Neural cell (in vitro differentiated cells): Measurements from ENCODE around the gene ATOH8. TPM values are rescaled to one million over a fixed set of nuclear protein-coding genes. Genes with fewer than 3 reads are reported as not detected.

ENCODE experiments used
- H2AFZ ChIP-seq: fragments of 200-600, 300-800 bp; sonication (generic), shearing (Covaris generic); 2 replicates; pipeline ENCODE4 v1.6.0; 2014; ENCODE audit warnings: low read depth, mild to moderate bottlenecking, antibody characterized with exemption, low read length, moderate library complexity
- H3F3A ChIP-seq: fragments of 200-600 bp; shearing (Covaris generic); 2 replicates; pipeline ENCODE4 v1.6.1; 2016; ENCODE audit warnings: mild to moderate bottlenecking, moderate library complexity, mixed read lengths, antibody characterized with exemption, low read length; ENCODE audit not compliant: insufficient read depth, poor library complexity, severe bottlenecking
- H3K27ac ChIP-seq: fragments of 200-600, 300-800 bp; sonication (generic), shearing (Covaris generic); 2 replicates; pipeline ENCODE4 v1.5.1; 2014; ENCODE audit warnings: mild to moderate bottlenecking, low read length, moderate library complexity
- H3K27me3 ChIP-seq: fragments of 300-800, 200-600 bp; sonication (generic), shearing (Covaris generic); 2 replicates; pipeline ENCODE4 v1.6.0; 2014; ENCODE audit warnings: mild to moderate bottlenecking, low read depth, low read length, moderate library complexity; ENCODE audit not compliant: insufficient read depth
- H3K36me3 ChIP-seq: fragments of 300-800, 200-600 bp; sonication (generic), shearing (Covaris generic); 2 replicates; pipeline ENCODE4 v1.5.1; 2014; ENCODE audit warnings: mild to moderate bottlenecking, antibody characterized with exemption, low read length, moderate library complexity; ENCODE audit not compliant: insufficient read depth
- H3K4me2 ChIP-seq: fragments of 300-800, 200-600 bp; sonication (generic), shearing (Covaris generic); 2 replicates; pipeline ENCODE4 v1.6.0; 2014; ENCODE audit warnings: mild to moderate bottlenecking, low read length
- H3K4me3 ChIP-seq: fragments of 300-800, 200-600 bp; sonication (generic), shearing (Covaris generic); 2 replicates; pipeline ENCODE4 v1.5.1; 2014; ENCODE audit warnings: mild to moderate bottlenecking, low read length, moderate library complexity
- H3K79me2 ChIP-seq: fragments of 200-600 bp; shearing (Covaris generic); replicated peaks from 2 replicates; pipeline ENCODE4 v1.6.0; 2014; ENCODE audit warnings: mild to moderate bottlenecking, low read length, moderate library complexity; ENCODE audit not compliant: insufficient read depth
- H3K9ac ChIP-seq: fragments of 300-800, 200-600 bp; sonication (generic), shearing (Covaris generic); 2 replicates; pipeline ENCODE4 v1.6.1; 2016; ENCODE audit warnings: mild to moderate bottlenecking, low read length, mixed read lengths
- H3K9me2 ChIP-seq: fragments of 200-600 bp; shearing (Covaris generic); 2 replicates; pipeline ENCODE4 v1.6.1; 2016; ENCODE audit warnings: mild to moderate bottlenecking, low read length, mixed read lengths; ENCODE audit not compliant: insufficient read depth
- H3K9me3 ChIP-seq: fragments of 200-600, 300-800 bp; sonication (generic), shearing (Covaris generic); 2 replicates; pipeline ENCODE4 v1.6.1; 2016; ENCODE audit warnings: mild to moderate bottlenecking, mixed run types, low read length, moderate library complexity, mixed read lengths
- H4K20me1 ChIP-seq: fragments of 200-600 bp; shearing (Covaris generic); 2 replicates; pipeline ENCODE4 v1.6.1; 2016; ENCODE audit warnings: mild to moderate bottlenecking, mixed run types; ENCODE audit not compliant: insufficient read depth
- EP300 ChIP-seq: fragments of 450-650 bp; conservative IDR thresholded peaks from 2 replicates; pipeline ENCODE4 v1.6.1; 2014; ENCODE audit warnings: antibody characterized with exemption, mild to moderate bottlenecking, moderate library complexity; ENCODE audit not compliant: poor library complexity, severe bottlenecking
- EZH2 ChIP-seq: fragments of 200-600, 300-800 bp; shearing (Covaris generic), sonication (generic); IDR thresholded peaks from 2 replicates; pipeline ENCODE4 v1.6.1; 2014; ENCODE audit warnings: antibody characterized with exemption, low read length, borderline replicate concordance, mild to moderate bottlenecking; ENCODE audit not compliant: insufficient read depth, poor library complexity, severe bottlenecking
- MXI1 ChIP-seq: fragments of 450-650 bp; conservative IDR thresholded peaks from 2 replicates; pipeline ENCODE4 v1.6.1; 2014; ENCODE audit warnings: antibody characterized with exemption, mild to moderate bottlenecking; ENCODE audit not compliant: poor library complexity, severe bottlenecking
- POLR2AphosphoS5 ChIP-seq: IDR thresholded peaks from 2 replicates; pipeline ENCODE4 v1.6.1; 2012
- RAD21 ChIP-seq: fragments of 450-650 bp; conservative IDR thresholded peaks from 2 replicates; pipeline ENCODE4 v1.6.1; 2014; ENCODE audit warnings: antibody characterized with exemption, mild to moderate bottlenecking, moderate library complexity
- TAF1 ChIP-seq: IDR thresholded peaks from 2 replicates; pipeline ENCODE4 v1.6.1; 2012; ENCODE audit warnings: low read depth
- polyA plus RNA-seq: library from polyadenylated mRNA; depleted of rRNA; stranded (reverse); fragments of >200 nt; gene quantifications from 2 replicates; pipeline ENCODE4 v1.2.3, GENCODE V29; 2014
- TF ChIP-seq, protein P1 (sequence below): fragments of 450-650 bp; IDR thresholded peaks from 2 replicates; pipeline ENCODE4 v1.5.1; 2014; ENCODE audit warnings: antibody characterized with exemption, mild to moderate bottlenecking, moderate library complexity; ENCODE audit not compliant: poor library complexity, severe bottlenecking
- TF ChIP-seq, protein P2 (sequence below): IDR thresholded peaks from 2 replicates; pipeline ENCODE4 v1.6.1; 2012; ENCODE audit warnings: borderline replicate concordance

Gene ATOH8
- polyA plus RNA-seq, 1 donor from 2014 or later: 1.6 TPM

DNA sequence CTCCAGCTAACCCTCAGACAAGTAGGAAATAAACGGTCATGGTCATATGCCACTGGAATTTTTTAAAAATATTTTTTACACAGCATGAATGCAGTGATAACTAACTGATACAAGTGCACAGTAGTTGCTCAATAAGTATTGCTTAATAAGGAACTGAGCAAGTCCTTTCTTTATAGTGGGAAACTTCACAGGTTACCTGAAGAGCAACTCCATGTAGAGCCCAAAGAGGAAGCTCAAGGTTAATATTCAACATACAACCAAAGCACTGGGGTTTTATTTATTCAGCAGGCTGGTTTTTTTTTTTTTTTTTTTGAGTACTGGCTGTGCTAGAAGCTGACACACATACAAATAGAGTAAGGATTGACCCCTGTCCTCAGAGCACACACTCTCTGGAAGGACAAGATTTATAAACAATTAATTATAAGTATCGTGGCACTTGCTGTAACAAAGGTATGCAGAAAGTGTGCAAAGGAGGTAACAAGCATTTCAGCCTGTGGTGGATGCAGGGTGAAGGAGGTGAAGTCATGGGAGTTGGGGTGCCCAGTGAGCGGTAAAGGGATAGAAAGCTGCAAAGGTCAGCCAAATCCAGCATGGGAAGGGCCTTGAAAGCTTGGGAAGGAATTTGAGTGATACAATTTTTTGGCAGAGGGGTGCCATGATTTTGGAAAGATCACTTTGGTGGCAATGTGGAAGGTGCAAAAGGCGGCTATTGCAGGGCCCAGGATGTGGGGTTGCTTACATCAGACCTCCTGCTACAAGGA is 52.7 kb downstream of the ATOH8 start:
- Histone ChIP-seq H2AFZ (no peak overlapping the region), H3K27me3 (no peaks in the 10 kb centered on the region), H4K20me1 (no peaks in the 10 kb centered on the region), H3K4me3 (no peak overlapping the region), H3K36me3 (no peaks in the 10 kb centered on the region), H3K79me2 (no peaks in the 10 kb centered on the region), H3K9me3 (no peaks in the 10 kb centered on the region), H3K27ac (no peak overlapping the region), H3K9me2 (no peaks in the 10 kb centered on the region), H3K4me2 (no peak overlapping the region), H3F3A (no peaks in the 10 kb centered on the region), H3K9ac (no peak overlapping the region)
- no peak for TF ChIP-seq RAD21
- TF ChIP-seq POLR2AphosphoS5: no peak
- TF ChIP-seq, protein P1, sequence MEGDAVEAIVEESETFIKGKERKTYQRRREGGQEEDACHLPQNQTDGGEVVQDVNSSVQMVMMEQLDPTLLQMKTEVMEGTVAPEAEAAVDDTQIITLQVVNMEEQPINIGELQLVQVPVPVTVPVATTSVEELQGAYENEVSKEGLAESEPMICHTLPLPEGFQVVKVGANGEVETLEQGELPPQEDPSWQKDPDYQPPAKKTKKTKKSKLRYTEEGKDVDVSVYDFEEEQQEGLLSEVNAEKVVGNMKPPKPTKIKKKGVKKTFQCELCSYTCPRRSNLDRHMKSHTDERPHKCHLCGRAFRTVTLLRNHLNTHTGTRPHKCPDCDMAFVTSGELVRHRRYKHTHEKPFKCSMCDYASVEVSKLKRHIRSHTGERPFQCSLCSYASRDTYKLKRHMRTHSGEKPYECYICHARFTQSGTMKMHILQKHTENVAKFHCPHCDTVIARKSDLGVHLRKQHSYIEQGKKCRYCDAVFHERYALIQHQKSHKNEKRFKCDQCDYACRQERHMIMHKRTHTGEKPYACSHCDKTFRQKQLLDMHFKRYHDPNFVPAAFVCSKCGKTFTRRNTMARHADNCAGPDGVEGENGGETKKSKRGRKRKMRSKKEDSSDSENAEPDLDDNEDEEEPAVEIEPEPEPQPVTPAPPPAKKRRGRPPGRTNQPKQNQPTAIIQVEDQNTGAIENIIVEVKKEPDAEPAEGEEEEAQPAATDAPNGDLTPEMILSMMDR: no peak
- TF ChIP-seq, protein P2, sequence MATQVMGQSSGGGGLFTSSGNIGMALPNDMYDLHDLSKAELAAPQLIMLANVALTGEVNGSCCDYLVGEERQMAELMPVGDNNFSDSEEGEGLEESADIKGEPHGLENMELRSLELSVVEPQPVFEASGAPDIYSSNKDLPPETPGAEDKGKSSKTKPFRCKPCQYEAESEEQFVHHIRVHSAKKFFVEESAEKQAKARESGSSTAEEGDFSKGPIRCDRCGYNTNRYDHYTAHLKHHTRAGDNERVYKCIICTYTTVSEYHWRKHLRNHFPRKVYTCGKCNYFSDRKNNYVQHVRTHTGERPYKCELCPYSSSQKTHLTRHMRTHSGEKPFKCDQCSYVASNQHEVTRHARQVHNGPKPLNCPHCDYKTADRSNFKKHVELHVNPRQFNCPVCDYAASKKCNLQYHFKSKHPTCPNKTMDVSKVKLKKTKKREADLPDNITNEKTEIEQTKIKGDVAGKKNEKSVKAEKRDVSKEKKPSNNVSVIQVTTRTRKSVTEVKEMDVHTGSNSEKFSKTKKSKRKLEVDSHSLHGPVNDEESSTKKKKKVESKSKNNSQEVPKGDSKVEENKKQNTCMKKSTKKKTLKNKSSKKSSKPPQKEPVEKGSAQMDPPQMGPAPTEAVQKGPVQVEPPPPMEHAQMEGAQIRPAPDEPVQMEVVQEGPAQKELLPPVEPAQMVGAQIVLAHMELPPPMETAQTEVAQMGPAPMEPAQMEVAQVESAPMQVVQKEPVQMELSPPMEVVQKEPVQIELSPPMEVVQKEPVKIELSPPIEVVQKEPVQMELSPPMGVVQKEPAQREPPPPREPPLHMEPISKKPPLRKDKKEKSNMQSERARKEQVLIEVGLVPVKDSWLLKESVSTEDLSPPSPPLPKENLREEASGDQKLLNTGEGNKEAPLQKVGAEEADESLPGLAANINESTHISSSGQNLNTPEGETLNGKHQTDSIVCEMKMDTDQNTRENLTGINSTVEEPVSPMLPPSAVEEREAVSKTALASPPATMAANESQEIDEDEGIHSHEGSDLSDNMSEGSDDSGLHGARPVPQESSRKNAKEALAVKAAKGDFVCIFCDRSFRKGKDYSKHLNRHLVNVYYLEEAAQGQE: no peak

DNA sequence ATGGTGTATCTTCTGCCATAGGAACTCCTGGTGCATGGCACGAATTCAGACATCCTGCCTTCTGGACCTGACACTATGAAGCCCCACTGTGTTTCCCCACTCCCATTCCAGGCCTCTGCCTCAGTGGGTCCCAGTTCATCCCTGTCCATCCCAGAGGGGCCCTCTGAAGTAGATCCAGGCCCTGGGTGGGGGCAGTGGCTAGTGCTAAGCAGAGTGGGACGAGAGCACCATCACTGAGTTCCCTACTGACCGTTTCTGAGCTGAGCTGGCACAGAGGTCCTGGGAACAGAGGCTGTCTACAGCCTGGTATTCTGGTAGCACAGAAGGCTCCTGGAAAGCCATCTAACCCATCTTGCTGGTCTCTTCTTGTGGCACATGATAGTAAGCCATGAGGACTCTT is 54.0 kb downstream of the ATOH8 start:
- Histone ChIP-seq H3K9ac (no peak overlapping the region), H3F3A (no peaks in the 10 kb centered on the region), H2AFZ (no peak overlapping the region), H3K9me3 (no peaks in the 10 kb centered on the region), H3K9me2 (no peaks in the 10 kb centered on the region), H3K79me2 (no peaks in the 10 kb centered on the region), H3K36me3 (no peaks in the 10 kb centered on the region), H3K27me3 (no peaks in the 10 kb centered on the region), H4K20me1 (no peaks in the 10 kb centered on the region), H3K4me2 (no peak overlapping the region), H3K4me3 (no peak overlapping the region), H3K27ac (no peak overlapping the region)
- TF ChIP-seq EP300 (no peak), TAF1 (no peak), EZH2 (no peak), MXI1 (no peak), RAD21 (no peak), POLR2AphosphoS5 (no peak)
- TF ChIP-seq, protein P1: no peak
